Naive thymus-derived CD4-positive, alpha-beta T cell (primary cell): ENCODE measurements around the gene F13A1. TPM values are rescaled to one million over a fixed set of nuclear protein-coding genes. Genes with fewer than 3 reads are reported as not detected.

Experiments
- ATAC-seq: fragments of 150-1000 bp; cut with Tn5 transposase; 2 replicates; pipeline ENCODE4 v1.10.0; 2021; ENCODE audit warnings: mild to moderate bottlenecking, moderate library complexity
- CTCF ChIA-PET: fragments of 350-600 bp; sonication (Branson Sonifier 250); formaldehyde crosslinking; loops from one replicate; lab custom pipeline; 2021; ENCODE audit warnings: antibody characterized with exemption; lab: Charles Lee
- POLR2A ChIA-PET: fragments of 350-600 bp; sonication (Branson Sonifier 250); formaldehyde crosslinking; loops from one replicate; lab custom pipeline; 2021; ENCODE audit warnings: antibody characterized with exemption, inconsistent platforms; lab: Charles Lee
- DNase-seq, 9 donors: peaks; one replicate each; pipeline versions ENCODE4 v3.0.0 to v3.0.0-alpha.2; 2020 to 2022; ENCODE audit warnings: mixed read lengths in 1 of 9
- H3K27ac ChIP-seq: one replicate; pipeline ENCODE4 v1.7.0; 2013; ENCODE audit warnings: mild to moderate bottlenecking, low read depth, low read length, moderate library complexity
- H3K27me3 ChIP-seq, 2 donors: one replicate each; pipeline ENCODE4 v1.7.0; 2013; ENCODE audit warnings: low read length in 2 of 2, mild to moderate bottlenecking in 2 of 2, moderate library complexity in 2 of 2; ENCODE audit not compliant: control insufficient read depth in 2 of 2, insufficient read depth in 2 of 2
- H3K36me3 ChIP-seq, 3 experiments: 1 replicate in 2 of 3; 2 replicates in 1 of 3; pipeline ENCODE4 v1.7.0; 2013; ENCODE audit warnings: low read length in 3 of 3, mild to moderate bottlenecking in 3 of 3, moderate library complexity in 1 of 3; ENCODE audit not compliant: insufficient read depth in 3 of 3, control insufficient read depth in 2 of 3
- H3K4me1 ChIP-seq, 2 donors: one replicate each; pipeline ENCODE4 v1.7.0; 2013; ENCODE audit warnings: low read length in 2 of 2, mild to moderate bottlenecking in 2 of 2, moderate library complexity in 1 of 2; ENCODE audit not compliant: control insufficient read depth in 2 of 2, insufficient read depth in 2 of 2
- H3K4me3 ChIP-seq: 2 replicates; pipeline ENCODE4 v1.7.0; 2013; ENCODE audit warnings: mild to moderate bottlenecking, low read length
- H3K9me3 ChIP-seq, 3 experiments: 1 replicate in 2 of 3; 2 replicates in 1 of 3; pipeline ENCODE4 v1.7.0; 2013; ENCODE audit warnings: low read length in 3 of 3; ENCODE audit not compliant: control insufficient read depth in 2 of 3
- H3K27ac Mint-ChIP-seq, 9 donors: one replicate each; pipeline ENCODE4 v1.8.0; 2020 to 2022; ENCODE audit warnings: mixed read lengths in 9 of 9, mild to moderate bottlenecking in 8 of 9, moderate library complexity in 5 of 9, inconsistent platforms in 2 of 9
- H3K27me3 Mint-ChIP-seq, 5 donors: one replicate each; pipeline ENCODE4 v1.8.0; 2021 to 2022; ENCODE audit warnings: mixed read lengths in 5 of 5, mild to moderate bottlenecking in 1 of 5
- H3K36me3 Mint-ChIP-seq, 5 donors: one replicate each; pipeline ENCODE4 v1.8.0; 2020 to 2022; ENCODE audit warnings: mixed read lengths in 5 of 5, mild to moderate bottlenecking in 3 of 5, inconsistent platforms in 1 of 5
- H3K4me1 Mint-ChIP-seq, 7 donors: one replicate each; pipeline ENCODE4 v1.8.0; 2020 to 2022; ENCODE audit warnings: mixed read lengths in 7 of 7, mild to moderate bottlenecking in 3 of 7, inconsistent platforms in 1 of 7
- H3K4me3 Mint-ChIP-seq, 10 donors: one replicate each; pipeline ENCODE4 v1.8.0; 2020 to 2022; ENCODE audit warnings: mild to moderate bottlenecking in 10 of 10, mixed read lengths in 10 of 10, moderate library complexity in 6 of 10, inconsistent platforms in 2 of 10
- H3K9me3 Mint-ChIP-seq, 11 donors: one replicate each; pipeline ENCODE4 v1.8.0; 2020 to 2022; ENCODE audit warnings: mixed read lengths in 11 of 11, mild to moderate bottlenecking in 4 of 11, inconsistent platforms in 1 of 11, moderate library complexity in 1 of 11
- intact Hi-C, 2 donors: fragments of 100-400 bp; cut with micrococcal nuclease; formaldehyde crosslinking; loops; one replicate each; pipeline ENCODE4 v1.15.1; 2023
- polyA plus RNA-seq, 2 donors: library from polyadenylated mRNA; unstranded; fragments of 300-500 nt; fragmentation: Illumina TruSeq; gene quantifications; one replicate each; pipeline ENCODE4 v1.2.3, GENCODE V29; 2021
- total RNA-seq, 6 experiments: library from RNA in 5 of 6; stranded (reverse) in 5 of 6; gene quantifications; 1 replicate in 5 of 6; 2 replicates in 1 of 6; pipeline ENCODE4 v1.2.3 and lab custom pipeline; 2021 to 2026

Gene F13A1
- total and polyA plus RNA-seq, 7 experiments from 2014 or later: 0.04 to 42.2 (median 3.0) TPM; not detected in 1

DNA sequence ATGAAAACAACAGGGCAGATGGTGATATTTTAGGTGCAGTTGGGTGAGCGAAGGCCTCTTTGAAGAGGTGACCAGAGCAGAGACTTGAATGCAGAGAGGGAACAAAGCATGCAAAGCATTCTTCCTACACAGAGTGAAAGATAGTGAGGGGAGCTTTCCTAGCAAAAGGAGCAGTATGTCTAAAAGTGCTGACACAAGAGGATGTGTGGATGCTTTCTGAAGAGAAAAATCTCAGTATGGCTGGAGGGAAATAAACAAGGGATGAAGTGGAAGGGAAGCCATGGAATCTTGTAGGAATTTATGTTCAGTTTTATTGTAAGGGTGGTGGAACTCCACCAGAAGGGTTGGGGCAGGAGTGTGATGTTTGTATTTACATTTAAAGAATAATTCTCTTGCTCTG, 128.6 kb downstream of the F13A1 start:
- Mint-ChIP-seq H3K27ac (no peak overlapping the region), H3K27me3 (peaks cover 2 to 45% (median 35%) of the 10 kb centered on the region in 5 donors), H3K9me3 (peaks cover 0 to 9% (median 2%) of the 10 kb centered on the region in 11 donors), H3K4me3 (no peak overlapping the region), H3K4me1 (no peaks in the 10 kb centered on the region), H3K36me3 (no peaks in the 10 kb centered on the region)
- H3K27ac ChIP-seq: no peak overlapping the region
- ChIA-PET CTCF (no interaction called here), POLR2A (no interaction called here)
- H3K9me3 ChIP-seq: no peaks in the 10 kb centered on the region
- no peak overlapping the region for H3K4me3 ChIP-seq
- ATAC-seq: no peak
- H3K36me3 ChIP-seq: no peaks in the 10 kb centered on the region
- DNase-seq: no peak
- H3K27me3 ChIP-seq: peaks cover 0 to 3% of the 10 kb centered on the region in 2 donors
- no peaks in the 10 kb centered on the region for H3K4me1 ChIP-seq
- intact Hi-C loops: no loop called here

DNA sequence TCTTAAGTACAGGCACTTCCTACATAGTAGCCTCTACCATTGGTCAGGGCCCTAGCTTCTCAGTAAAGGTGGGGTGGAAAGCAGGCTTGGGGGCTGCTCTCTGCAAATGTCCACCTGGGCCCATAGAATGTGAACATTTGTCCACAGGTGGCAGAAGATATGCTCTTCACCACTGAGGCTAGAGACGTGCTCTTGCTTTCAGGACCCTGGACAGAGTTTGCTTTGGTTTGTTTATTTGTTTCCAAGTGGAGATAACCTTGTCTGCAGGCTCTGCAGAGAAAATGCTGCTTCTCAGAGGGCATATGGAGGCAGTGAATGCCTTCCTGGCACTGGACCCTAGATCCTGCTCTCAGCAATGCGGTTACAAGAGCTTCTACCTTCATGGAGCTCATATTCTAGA, 129.0 kb downstream of the F13A1 start:
- CTCF ChIA-PET: no interaction called here
- intact Hi-C loops: no loop called here
- no peak overlapping the region for H3K27ac ChIP-seq

DNA sequence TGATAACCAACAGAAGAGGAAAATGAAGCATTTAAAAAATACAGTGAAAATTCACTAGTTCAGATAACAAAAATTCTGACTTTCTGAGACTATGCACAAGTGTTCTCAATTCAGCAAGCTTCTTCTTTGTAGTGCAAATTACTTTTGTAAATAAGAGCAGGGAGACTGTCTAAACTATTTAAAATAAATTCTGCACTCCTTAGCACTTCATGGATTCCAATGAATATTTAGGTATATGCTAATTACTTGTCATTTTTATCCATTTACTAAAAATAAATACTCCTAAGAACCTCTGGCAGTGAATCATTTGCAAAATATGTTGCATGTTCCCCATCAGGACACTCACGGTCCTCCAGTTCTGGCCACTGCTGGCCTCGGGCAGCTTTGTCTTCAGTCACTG, 139.8 kb downstream of the F13A1 start:
- ChIA-PET POLR2A (no interaction called here), CTCF (no interaction called here)
- Mint-ChIP-seq H3K36me3 (no peaks in the 10 kb centered on the region), H3K27ac (no peak overlapping the region), H3K9me3 (peaks cover 0 to 8% (median 0%) of the 10 kb centered on the region in 11 donors), H3K4me3 (no peak overlapping the region), H3K4me1 (no peaks in the 10 kb centered on the region), H3K27me3 (peaks cover 4 to 36% (median 12%) of the 10 kb centered on the region in 5 donors)
- H3K36me3 ChIP-seq: no peaks in the 10 kb centered on the region
- no peak overlapping the region for H3K4me3 ChIP-seq
- H3K4me1 ChIP-seq: no peaks in the 10 kb centered on the region
- DNase-seq (no peak), ATAC-seq (no peak)
- H3K27me3 ChIP-seq: no peaks in the 10 kb centered on the region
- H3K27ac ChIP-seq: no peak overlapping the region
- intact Hi-C loops: no loop called here
- no peaks in the 10 kb centered on the region for H3K9me3 ChIP-seq

More for the DNA sequence above, 129.0 kb downstream of the F13A1 start:
- no peaks in the 10 kb centered on the region for H3K4me1 Mint-ChIP-seq
- ATAC-seq: no peak
- H3K9me3 ChIP-seq: no peaks in the 10 kb centered on the region
- H3K27me3 ChIP-seq: peaks cover 0 to under 1% of the 10 kb centered on the region in 2 donors
- no peaks in the 10 kb centered on the region for H3K36me3 Mint-ChIP-seq
- POLR2A ChIA-PET: no interaction called here
- peaks cover 2 to 45% (median 35%) of the 10 kb centered on the region in 5 donors for H3K27me3 Mint-ChIP-seq
- H3K4me3 ChIP-seq: no peak overlapping the region
- peaks cover 0 to 9% (median 3%) of the 10 kb centered on the region in 11 donors for H3K9me3 Mint-ChIP-seq
- no peaks in the 10 kb centered on the region for H3K36me3 ChIP-seq
- no peak overlapping the region for H3K4me3 Mint-ChIP-seq
- no peak overlapping the region for H3K27ac Mint-ChIP-seq
- no peak for DNase-seq
- no peaks in the 10 kb centered on the region for H3K4me1 ChIP-seq

DNA sequence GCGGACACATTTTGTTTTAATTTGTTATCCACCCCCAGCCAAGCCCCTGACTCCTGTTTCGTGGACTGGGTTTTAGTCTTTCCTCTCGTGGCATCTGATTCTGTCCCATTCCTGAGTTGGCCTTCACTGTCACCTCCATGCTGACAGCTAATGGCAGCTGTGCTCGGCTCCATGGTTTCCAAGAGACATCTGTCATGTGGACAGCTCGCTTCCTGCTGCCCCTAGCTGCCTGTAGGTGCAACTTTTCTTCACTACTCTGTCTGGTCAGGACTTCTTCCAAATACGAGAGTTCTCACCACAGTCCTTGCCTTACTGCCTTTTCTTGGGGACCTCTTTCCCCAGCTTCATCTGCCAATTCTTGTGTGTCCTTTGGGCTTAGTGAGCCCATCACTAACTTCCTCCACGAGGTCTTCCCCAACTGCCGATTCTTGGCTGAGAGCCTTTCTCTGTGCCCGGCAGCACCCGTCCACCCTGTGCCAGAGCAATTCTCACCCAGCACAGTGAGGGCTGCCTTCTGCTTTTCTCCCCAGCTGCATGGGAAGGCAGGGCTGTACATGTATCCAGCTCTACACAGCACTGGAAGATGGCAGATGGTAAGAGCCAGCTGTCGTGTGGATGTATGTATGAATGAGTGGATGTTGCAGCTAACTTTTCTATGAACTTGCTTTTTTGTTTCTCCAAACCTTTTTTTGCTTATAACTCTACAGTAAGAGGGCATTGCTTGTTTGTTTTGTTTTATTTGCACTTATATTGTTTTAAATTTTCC, 140.4 kb downstream of the F13A1 start:
- no peaks in the 10 kb centered on the region for H3K36me3 Mint-ChIP-seq
- no peak overlapping the region for H3K4me3 ChIP-seq
- no peak overlapping the region for H3K27ac Mint-ChIP-seq
- no peaks in the 10 kb centered on the region for H3K27me3 ChIP-seq
- H3K27ac ChIP-seq: no peak overlapping the region
- H3K9me3 Mint-ChIP-seq: peaks cover 0 to 8% (median 0%) of the 10 kb centered on the region in 11 donors
- ChIA-PET POLR2A (no interaction called here), CTCF (no interaction called here)
- H3K27me3 Mint-ChIP-seq: peaks cover 4 to 36% (median 12%) of the 10 kb centered on the region in 5 donors
- no peak for DNase-seq
- H3K4me1 Mint-ChIP-seq: no peaks in the 10 kb centered on the region
- no peaks in the 10 kb centered on the region for H3K36me3 ChIP-seq
- no peak overlapping the region for H3K4me3 Mint-ChIP-seq
- ATAC-seq: no peak
- H3K9me3 ChIP-seq: no peaks in the 10 kb centered on the region
- H3K4me1 ChIP-seq: no peaks in the 10 kb centered on the region
- intact Hi-C loops: no loop called here

DNA sequence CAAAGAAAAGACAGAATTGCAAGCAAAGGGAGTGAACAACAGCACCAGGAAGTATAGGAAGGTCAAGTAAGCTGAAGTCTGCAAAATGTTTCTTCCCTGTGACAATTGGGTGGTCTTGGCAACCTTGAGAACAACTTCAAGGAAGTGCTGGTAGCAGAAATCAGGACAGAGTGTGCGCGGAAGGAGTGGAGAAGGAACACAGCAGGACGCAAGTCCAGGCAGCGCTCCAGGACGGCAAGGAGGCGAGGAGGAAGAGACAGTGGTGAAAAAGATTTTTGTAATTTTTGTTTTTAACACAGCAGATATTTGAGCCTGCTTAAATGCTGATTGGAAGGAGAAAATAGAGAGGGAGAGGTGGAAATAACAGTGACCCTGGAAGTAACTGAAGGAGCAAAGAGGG, 141.7 kb downstream of the F13A1 start:
- no peaks in the 10 kb centered on the region for H3K27me3 ChIP-seq
- peaks cover 4 to 33% (median 12%) of the 10 kb centered on the region in 5 donors for H3K27me3 Mint-ChIP-seq
- H3K9me3 Mint-ChIP-seq: peaks cover 0 to under 1% (median 0%) of the 10 kb centered on the region in 11 donors
- no peaks in the 10 kb centered on the region for H3K36me3 ChIP-seq
- no peaks in the 10 kb centered on the region for H3K9me3 ChIP-seq
- intact Hi-C loops: no loop called here
- POLR2A ChIA-PET: no interaction called here
- H3K4me1 ChIP-seq: no peaks in the 10 kb centered on the region
- no peak overlapping the region for H3K27ac ChIP-seq
- no peak overlapping the region for H3K4me3 ChIP-seq
- no peaks in the 10 kb centered on the region for H3K36me3 Mint-ChIP-seq
- no peak overlapping the region for H3K27ac Mint-ChIP-seq
- DNase-seq (no peak), ATAC-seq (no peak)
- CTCF ChIA-PET: no interaction called here
- H3K4me1 Mint-ChIP-seq: no peaks in the 10 kb centered on the region
- no peak overlapping the region for H3K4me3 Mint-ChIP-seq

DNA sequence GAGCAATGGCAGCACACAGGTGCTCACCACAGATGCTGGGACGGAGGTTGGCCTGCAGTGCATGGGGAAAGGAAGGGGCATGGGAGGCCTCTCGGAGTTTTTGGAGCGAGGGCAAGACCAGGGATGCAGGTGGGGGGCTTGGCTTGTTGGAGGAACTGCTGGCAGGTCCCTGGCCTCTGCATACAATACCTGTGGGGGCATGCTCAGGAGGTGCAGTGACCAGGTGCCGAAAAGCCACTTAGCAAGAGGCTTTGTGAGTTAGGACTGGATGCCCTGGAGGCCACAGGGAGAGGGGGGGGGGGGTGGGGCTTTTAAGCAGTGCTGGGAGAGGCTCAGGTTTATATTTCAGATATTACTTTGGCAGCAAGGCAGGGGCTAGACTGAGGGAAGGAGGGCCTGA, 142.7 kb downstream of the F13A1 start:
- ChIA-PET POLR2A (no interaction called here), CTCF (no interaction called here)
- H3K4me1 Mint-ChIP-seq: no peaks in the 10 kb centered on the region
- Histone ChIP-seq H3K27ac (no peak overlapping the region), H3K36me3 (no peaks in the 10 kb centered on the region), H3K27me3 (no peaks in the 10 kb centered on the region), H3K9me3 (no peaks in the 10 kb centered on the region), H3K4me1 (no peaks in the 10 kb centered on the region), H3K4me3 (no peak overlapping the region)
- intact Hi-C loops: no loop called here
- H3K27me3 Mint-ChIP-seq: peaks cover 4 to 30% (median 12%) of the 10 kb centered on the region in 5 donors
- H3K36me3 Mint-ChIP-seq: no peaks in the 10 kb centered on the region
- no peak overlapping the region for H3K4me3 Mint-ChIP-seq
- ATAC-seq (no peak), DNase-seq (no peak)
- no peak overlapping the region for H3K27ac Mint-ChIP-seq
- no peaks in the 10 kb centered on the region for H3K9me3 Mint-ChIP-seq
